GM19043 (cell line): ENCODE measurements around the gene KRTAP5-6.

ENCODE experiments used
- ATAC-seq: cut with Tn5 transposase; IDR thresholded peaks from one replicate; pipeline ENCODE4 v1.9.1; 2021; ENCODE audit warnings: low read depth; ENCODE audit not compliant: unreplicated experiment

The KRTAP5-6 gene

GRCh38 chr11:1695548-1696108, 1.4 kb upstream of the KRTAP5-6 start:
- ATAC-seq, result no peak

- no peak for ATAC-seq
Measured at GRCh38 chr11:1699771-1700170, 2.8 kb downstream of the KRTAP5-6 start.

GRCh38 chr11:1701091-1701807, 4.3 kb downstream of the KRTAP5-6 start:
- ATAC-seq, result no peak

GRCh38 chr11:1702506-1702905, 5.5 kb downstream of the KRTAP5-6 start:
- no peak for ATAC-seq

- no peak for ATAC-seq
Measured at GRCh38 chr11:1703146-1703545, 6.2 kb downstream of the KRTAP5-6 start.

GRCh38 chr11:1705126-1706052, 8.4 kb downstream of the KRTAP5-6 start:
- no peak for ATAC-seq

GRCh38 chr11:1706634-1707400, 9.8 kb downstream of the KRTAP5-6 start:
- no peak for ATAC-seq

GRCh38 chr11:1707751-1708150, 10.8 kb downstream of the KRTAP5-6 start:
- no peak for ATAC-seq

GRCh38 chr11:1708716-1709115, 11.7 kb downstream of the KRTAP5-6 start:
- ATAC-seq, result no peak

- no peak for ATAC-seq
Measured at GRCh38 chr11:1714908-1715885, 18.2 kb downstream of the KRTAP5-6 start.

GRCh38 chr11:1717745-1718144, 20.8 kb downstream of the KRTAP5-6 start:
- no peak for ATAC-seq

GRCh38 chr11:1718326-1718725, 21.3 kb downstream of the KRTAP5-6 start:
- ATAC-seq, result no peak

GRCh38 chr11:1719781-1720180, 22.8 kb downstream of the KRTAP5-6 start:
- ATAC-seq, result no peak

GRCh38 chr11:1727096-1727690, 30.2 kb downstream of the KRTAP5-6 start:
- no peak for ATAC-seq

GRCh38 chr11:1727861-1728260, 30.9 kb downstream of the KRTAP5-6 start:
- ATAC-seq, result no peak

- no peak for ATAC-seq
Measured at GRCh38 chr11:1728301-1728700, 31.3 kb downstream of the KRTAP5-6 start.

GRCh38 chr11:1728931-1729691, 32.1 kb downstream of the KRTAP5-6 start:
- ATAC-seq, result no peak

GRCh38 chr11:1729692-1730011, 32.7 kb downstream of the KRTAP5-6 start:
- no peak for ATAC-seq
